PFSK-1 (cell line): ENCODE results near the gene EFNA5.

Source experiments
- FOXP2 ChIP-seq: optimal IDR thresholded peaks from 2 replicates; pipeline ENCODE3; 2011; ENCODE audit warnings: borderline replicate concordance, control low read depth, inconsistent platforms; ENCODE audit not compliant: insufficient read depth; ENCODE audit errors: extremely low read length, extremely low read depth
- POLR2AphosphoS5 ChIP-seq: IDR thresholded peaks from 2 replicates; pipeline ENCODE4 v1.6.1; 2012; ENCODE audit warnings: low read depth, mild to moderate bottlenecking, control low read depth, low read length, moderate library complexity
- SIN3A ChIP-seq: IDR thresholded peaks from 2 replicates; pipeline ENCODE4 v1.6.1; 2012; ENCODE audit warnings: mild to moderate bottlenecking, low read length, moderate library complexity, borderline replicate concordance; ENCODE audit not compliant: insufficient read depth
- TAF1 ChIP-seq: IDR thresholded peaks from 2 replicates; pipeline ENCODE4 v1.6.1; 2012; ENCODE audit warnings: low read length, control low read depth, borderline replicate concordance; ENCODE audit not compliant: insufficient read depth
- TF ChIP-seq, protein P1 (sequence below), 2 experiments: IDR thresholded peaks; 2 replicates each; pipeline versions ENCODE4 v1.6.1 to v1.8.0; 2011 to 2012; ENCODE audit warnings: low read depth in 2 of 2, low read length in 2 of 2, control low read depth in 1 of 2, inconsistent platforms in 1 of 2, mild to moderate bottlenecking in 1 of 2, moderate library complexity in 1 of 2; ENCODE audit not compliant: insufficient read depth in 1 of 2

The EFNA5 gene

DNA sequence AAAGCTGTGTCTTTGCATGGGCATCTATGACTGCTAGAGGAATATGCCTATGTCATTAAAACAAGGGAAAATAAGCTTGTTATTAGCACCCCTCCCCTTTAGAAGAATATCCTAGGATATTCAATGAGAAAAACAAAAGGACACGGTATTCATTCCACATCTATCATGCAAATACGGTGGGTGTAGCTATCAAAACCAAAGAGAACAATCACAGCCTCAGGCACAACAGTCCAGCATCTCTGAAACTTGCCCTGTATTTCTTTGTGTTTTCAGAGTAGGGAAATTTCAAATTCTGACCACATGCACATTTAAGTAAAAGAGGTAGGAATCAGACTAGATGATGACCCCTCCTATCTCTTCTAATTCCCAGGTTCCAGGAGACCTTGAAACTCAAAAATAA lies 209.9 kb downstream of the EFNA5 start:
- TF ChIP-seq TAF1 = no peak
- TF ChIP-seq POLR2AphosphoS5 = no peak
- TF ChIP-seq, protein P1, sequence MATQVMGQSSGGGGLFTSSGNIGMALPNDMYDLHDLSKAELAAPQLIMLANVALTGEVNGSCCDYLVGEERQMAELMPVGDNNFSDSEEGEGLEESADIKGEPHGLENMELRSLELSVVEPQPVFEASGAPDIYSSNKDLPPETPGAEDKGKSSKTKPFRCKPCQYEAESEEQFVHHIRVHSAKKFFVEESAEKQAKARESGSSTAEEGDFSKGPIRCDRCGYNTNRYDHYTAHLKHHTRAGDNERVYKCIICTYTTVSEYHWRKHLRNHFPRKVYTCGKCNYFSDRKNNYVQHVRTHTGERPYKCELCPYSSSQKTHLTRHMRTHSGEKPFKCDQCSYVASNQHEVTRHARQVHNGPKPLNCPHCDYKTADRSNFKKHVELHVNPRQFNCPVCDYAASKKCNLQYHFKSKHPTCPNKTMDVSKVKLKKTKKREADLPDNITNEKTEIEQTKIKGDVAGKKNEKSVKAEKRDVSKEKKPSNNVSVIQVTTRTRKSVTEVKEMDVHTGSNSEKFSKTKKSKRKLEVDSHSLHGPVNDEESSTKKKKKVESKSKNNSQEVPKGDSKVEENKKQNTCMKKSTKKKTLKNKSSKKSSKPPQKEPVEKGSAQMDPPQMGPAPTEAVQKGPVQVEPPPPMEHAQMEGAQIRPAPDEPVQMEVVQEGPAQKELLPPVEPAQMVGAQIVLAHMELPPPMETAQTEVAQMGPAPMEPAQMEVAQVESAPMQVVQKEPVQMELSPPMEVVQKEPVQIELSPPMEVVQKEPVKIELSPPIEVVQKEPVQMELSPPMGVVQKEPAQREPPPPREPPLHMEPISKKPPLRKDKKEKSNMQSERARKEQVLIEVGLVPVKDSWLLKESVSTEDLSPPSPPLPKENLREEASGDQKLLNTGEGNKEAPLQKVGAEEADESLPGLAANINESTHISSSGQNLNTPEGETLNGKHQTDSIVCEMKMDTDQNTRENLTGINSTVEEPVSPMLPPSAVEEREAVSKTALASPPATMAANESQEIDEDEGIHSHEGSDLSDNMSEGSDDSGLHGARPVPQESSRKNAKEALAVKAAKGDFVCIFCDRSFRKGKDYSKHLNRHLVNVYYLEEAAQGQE (IDR thresholded peaks at IDR 0.05; ENCODE audit: insufficient read depth in 1 of 2, low read depth in 2 of 2, low read length in 2 of 2) = no peak
- no peak for TF ChIP-seq SIN3A
- TF ChIP-seq FOXP2 = no peak

DNA sequence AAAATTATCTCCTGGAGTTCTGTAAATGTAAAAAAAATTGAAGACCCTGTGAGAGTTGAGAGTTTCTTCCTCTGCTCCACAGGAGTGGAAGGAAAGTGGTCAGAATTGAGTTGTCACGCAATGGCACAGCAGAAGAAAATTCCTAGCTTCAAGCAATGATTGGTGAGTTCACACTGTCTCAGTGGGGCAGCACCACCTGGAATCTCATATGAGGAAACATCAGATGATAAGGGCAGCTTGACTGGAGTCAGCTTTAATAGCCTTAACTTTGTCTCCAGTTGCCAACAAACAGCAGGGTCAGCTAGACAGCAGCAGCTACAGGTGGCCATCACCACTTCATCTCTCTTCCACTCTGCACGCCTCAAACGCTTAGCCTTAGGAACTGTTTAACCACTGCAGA lies 211.1 kb downstream of the EFNA5 start:
- TF ChIP-seq POLR2AphosphoS5 = no peak
- TF ChIP-seq, protein P1 (IDR thresholded peaks at IDR 0.05; ENCODE audit: insufficient read depth in 1 of 2, low read depth in 2 of 2, low read length in 2 of 2) = no peak
- TF ChIP-seq TAF1 = no peak
- no peak for TF ChIP-seq FOXP2

- no peak for TF ChIP-seq TAF1
- TF ChIP-seq SIN3A = no peak
- TF ChIP-seq, protein P1 (IDR thresholded peaks at IDR 0.05; ENCODE audit: insufficient read depth in 1 of 2, low read depth in 2 of 2, low read length in 2 of 2) = no peak
Observed at GRCh38 chr5:107458322-107458721, 212.4 kb downstream of the EFNA5 start.

DNA sequence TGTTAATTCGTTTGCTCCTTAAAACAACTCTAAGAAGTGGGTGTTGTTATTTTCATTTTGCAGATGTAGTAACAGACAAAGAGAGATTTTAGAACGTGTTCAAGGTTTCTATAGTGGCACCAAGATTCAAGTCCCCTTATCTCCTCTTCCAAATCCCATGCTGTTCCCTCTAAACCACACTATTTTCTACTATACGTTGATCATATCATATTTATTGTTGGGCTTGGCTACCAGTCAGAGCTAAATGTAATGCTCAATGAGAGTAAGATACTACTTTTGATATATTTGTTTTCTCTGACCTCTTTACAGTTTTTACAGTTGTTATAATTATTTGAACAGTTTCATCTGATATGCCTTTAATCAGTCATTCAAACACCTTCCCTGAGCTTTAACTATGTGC lies 212.9 kb downstream of the EFNA5 start:
- TF ChIP-seq, protein P1 (IDR thresholded peaks at IDR 0.05; ENCODE audit: insufficient read depth in 1 of 2, low read depth in 2 of 2, low read length in 2 of 2) = no peak
- TF ChIP-seq FOXP2 = no peak
- TF ChIP-seq TAF1 = no peak
- TF ChIP-seq SIN3A = no peak
- TF ChIP-seq POLR2AphosphoS5 = no peak

DNA sequence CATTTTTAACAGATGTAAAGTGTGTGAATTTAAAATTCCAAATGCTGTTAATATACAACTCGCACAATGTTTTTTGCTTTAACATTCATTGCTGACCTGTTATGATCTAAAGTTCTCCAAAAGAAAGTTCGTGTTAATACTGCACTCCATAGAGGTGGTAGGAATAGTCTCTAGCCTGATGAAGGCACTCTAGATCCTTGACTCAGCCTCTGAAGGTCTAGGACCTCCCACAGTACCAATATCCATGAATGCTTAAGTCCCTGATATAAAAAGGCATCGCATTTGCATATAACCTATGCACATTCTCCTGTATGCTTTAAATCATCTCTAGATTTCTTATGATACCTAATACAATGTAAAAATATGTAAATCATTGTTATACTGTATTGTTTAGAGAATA lies 213.6 kb downstream of the EFNA5 start:
- TF ChIP-seq, protein P1 (IDR thresholded peaks at IDR 0.05; ENCODE audit: insufficient read depth in 1 of 2, low read depth in 2 of 2, low read length in 2 of 2) = no peak
- TF ChIP-seq POLR2AphosphoS5 (no peak), SIN3A (no peak), TAF1 (no peak), FOXP2 (no peak)
